Measurements from ENCODE around the gene CENPX. TPM values are rescaled to one million over a fixed set of nuclear protein-coding genes. Genes with fewer than 3 reads are reported as not detected.
A peak's percentile ranks its signal among the peaks of the same experiment; 100 is the strongest.

CENPX gene
- total and polyA plus RNA-seq, 2 of the 13 experiments (the other 11 are each of a cell fraction or from before 2014, with no cell fraction given) = 92.7 to 170 TPM

DNA sequence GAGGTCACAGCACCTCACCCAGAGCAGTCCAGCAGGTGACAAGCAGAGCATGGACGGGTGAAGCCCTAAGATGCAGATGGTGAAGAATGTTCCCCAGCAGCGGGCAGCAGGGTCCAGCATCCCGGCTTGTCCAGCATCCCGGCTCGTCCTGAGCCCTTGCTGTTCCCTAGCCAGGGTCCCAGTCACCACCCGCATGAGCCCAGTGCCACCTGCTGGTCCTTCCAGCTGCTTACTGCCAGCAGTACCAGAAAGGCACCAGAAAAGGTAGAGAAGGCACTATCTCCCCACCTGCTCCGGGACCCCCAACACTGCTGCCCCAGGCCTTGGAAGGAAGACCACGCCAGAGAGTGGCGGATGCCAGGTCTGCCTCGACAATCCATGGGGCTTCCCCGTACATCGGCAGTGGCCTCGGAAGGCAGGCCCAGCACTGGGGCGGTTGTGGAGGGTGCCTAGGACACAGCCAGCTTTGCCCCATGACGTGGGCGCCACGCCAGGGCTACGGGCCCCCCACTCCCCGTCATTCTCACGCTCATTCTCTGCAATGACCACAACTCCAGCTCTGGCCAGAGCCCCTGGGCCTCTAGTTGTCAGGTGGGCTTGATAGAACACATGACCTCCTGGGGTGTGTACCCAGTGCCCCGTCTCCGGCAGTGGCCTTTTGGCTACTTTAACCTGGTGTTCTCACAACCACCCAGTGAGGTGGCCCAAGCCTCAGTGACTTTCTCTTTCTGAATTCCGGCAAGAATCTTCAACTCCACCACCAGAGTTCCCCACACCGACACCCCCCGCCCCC is 1.4 kb downstream of the CENPX start (continued):
- TF ChIP-seq RBFOX2 (IDR thresholded peaks at IDR 0.05; ENCODE audit: low read depth, low read length) (peak; percentile 85), CHD4 (IDR thresholded peaks at IDR 0.05; ENCODE audit: borderline replicate concordance, low read length) (no peak), ZNF124 (CRISPR knock-in tag; IDR thresholded peaks at IDR 0.05) (no peak), ZNF44 (CRISPR knock-in tag; IDR thresholded peaks at IDR 0.05) (0 out of 2 replicates have a peak, but pooled peaks have one; percentile 52), ELF3 (CRISPR knock-in tag; IDR thresholded peaks at IDR 0.05) (peak; percentile 51), KDM6A (CRISPR knock-in tag; IDR thresholded peaks at IDR 0.05; ENCODE audit: low read depth) (no peak), EED (CRISPR knock-in tag; IDR thresholded peaks at IDR 0.05) (peak; percentile 92), SMAD3 (CRISPR knock-in tag; IDR thresholded peaks at IDR 0.05) (peak; percentile 21; the same call in 1 of the 2 replicates), STAT5B (CRISPR knock-in tag; IDR thresholded peaks at IDR 0.05) (0 out of 2 replicates have a peak, but pooled peaks have one; percentile 18)
- TF ChIP-seq, protein P1, sequence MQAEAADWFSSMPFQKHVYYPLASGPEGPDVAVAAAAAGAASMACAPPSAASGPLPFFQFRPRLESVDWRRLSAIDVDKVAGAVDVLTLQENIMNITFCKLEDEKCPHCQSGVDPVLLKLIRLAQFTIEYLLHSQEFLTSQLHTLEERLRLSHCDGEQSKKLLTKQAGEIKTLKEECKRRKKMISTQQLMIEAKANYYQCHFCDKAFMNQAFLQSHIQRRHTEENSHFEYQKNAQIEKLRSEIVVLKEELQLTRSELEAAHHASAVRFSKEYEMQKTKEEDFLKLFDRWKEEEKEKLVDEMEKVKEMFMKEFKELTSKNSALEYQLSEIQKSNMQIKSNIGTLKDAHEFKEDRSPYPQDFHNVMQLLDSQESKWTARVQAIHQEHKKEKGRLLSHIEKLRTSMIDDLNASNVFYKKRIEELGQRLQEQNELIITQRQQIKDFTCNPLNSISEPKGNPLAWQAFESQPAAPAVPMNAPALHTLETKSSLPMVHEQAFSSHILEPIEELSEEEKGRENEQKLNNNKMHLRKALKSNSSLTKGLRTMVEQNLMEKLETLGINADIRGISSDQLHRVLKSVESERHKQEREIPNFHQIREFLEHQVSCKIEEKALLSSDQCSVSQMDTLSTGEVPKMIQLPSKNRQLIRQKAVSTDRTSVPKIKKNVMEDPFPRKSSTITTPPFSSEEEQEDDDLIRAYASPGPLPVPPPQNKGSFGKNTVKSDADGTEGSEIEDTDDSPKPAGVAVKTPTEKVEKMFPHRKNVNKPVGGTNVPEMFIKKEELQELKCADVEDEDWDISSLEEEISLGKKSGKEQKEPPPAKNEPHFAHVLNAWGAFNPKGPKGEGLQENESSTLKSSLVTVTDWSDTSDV (CRISPR knock-in tag; IDR thresholded peaks at IDR 0.05) = no peak
- TF ChIP-seq, protein P2, sequence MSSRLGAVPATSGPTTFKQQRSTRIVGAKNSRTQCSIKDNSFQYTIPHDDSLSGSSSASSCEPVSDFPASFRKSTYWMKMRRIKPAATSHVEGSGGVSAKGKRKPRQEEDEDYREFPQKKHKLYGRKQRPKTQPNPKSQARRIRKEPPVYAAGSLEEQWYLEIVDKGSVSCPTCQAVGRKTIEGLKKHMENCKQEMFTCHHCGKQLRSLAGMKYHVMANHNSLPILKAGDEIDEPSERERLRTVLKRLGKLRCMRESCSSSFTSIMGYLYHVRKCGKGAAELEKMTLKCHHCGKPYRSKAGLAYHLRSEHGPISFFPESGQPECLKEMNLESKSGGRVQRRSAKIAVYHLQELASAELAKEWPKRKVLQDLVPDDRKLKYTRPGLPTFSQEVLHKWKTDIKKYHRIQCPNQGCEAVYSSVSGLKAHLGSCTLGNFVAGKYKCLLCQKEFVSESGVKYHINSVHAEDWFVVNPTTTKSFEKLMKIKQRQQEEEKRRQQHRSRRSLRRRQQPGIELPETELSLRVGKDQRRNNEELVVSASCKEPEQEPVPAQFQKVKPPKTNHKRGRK (CRISPR knock-in tag; IDR thresholded peaks at IDR 0.05) = no peak
- TF ChIP-seq, protein P3, sequence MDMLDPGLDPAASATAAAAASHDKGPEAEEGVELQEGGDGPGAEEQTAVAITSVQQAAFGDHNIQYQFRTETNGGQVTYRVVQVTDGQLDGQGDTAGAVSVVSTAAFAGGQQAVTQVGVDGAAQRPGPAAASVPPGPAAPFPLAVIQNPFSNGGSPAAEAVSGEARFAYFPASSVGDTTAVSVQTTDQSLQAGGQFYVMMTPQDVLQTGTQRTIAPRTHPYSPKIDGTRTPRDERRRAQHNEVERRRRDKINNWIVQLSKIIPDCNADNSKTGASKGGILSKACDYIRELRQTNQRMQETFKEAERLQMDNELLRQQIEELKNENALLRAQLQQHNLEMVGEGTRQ (IDR thresholded peaks at IDR 0.05; ENCODE audit: low read depth, low read length) = no peak
- TF ChIP-seq, protein P3 (CRISPR knock-in tag; IDR thresholded peaks at IDR 0.05; ENCODE audit: borderline replicate concordance) = no peak
- TF ChIP-seq, protein P4, sequence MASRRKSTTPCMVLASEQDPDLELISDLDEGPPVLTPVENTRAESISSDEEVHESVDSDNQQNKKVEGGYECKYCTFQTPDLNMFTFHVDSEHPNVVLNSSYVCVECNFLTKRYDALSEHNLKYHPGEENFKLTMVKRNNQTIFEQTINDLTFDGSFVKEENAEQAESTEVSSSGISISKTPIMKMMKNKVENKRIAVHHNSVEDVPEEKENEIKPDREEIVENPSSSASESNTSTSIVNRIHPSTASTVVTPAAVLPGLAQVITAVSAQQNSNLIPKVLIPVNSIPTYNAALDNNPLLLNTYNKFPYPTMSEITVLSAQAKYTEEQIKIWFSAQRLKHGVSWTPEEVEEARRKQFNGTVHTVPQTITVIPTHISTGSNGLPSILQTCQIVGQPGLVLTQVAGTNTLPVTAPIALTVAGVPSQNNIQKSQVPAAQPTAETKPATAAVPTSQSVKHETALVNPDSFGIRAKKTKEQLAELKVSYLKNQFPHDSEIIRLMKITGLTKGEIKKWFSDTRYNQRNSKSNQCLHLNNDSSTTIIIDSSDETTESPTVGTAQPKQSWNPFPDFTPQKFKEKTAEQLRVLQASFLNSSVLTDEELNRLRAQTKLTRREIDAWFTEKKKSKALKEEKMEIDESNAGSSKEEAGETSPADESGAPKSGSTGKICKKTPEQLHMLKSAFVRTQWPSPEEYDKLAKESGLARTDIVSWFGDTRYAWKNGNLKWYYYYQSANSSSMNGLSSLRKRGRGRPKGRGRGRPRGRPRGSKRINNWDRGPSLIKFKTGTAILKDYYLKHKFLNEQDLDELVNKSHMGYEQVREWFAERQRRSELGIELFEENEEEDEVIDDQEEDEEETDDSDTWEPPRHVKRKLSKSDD (CRISPR knock-in tag; IDR thresholded peaks at IDR 0.05; ENCODE audit: low read depth) = 0 out of 2 replicates have a peak, but pooled peaks have one; percentile 32
- TF ChIP-seq, protein P5, sequence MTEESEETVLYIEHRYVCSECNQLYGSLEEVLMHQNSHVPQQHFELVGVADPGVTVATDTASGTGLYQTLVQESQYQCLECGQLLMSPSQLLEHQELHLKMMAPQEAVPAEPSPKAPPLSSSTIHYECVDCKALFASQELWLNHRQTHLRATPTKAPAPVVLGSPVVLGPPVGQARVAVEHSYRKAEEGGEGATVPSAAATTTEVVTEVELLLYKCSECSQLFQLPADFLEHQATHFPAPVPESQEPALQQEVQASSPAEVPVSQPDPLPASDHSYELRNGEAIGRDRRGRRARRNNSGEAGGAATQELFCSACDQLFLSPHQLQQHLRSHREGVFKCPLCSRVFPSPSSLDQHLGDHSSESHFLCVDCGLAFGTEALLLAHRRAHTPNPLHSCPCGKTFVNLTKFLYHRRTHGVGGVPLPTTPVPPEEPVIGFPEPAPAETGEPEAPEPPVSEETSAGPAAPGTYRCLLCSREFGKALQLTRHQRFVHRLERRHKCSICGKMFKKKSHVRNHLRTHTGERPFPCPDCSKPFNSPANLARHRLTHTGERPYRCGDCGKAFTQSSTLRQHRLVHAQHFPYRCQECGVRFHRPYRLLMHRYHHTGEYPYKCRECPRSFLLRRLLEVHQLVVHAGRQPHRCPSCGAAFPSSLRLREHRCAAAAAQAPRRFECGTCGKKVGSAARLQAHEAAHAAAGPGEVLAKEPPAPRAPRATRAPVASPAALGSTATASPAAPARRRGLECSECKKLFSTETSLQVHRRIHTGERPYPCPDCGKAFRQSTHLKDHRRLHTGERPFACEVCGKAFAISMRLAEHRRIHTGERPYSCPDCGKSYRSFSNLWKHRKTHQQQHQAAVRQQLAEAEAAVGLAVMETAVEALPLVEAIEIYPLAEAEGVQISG (CRISPR knock-in tag; IDR thresholded peaks at IDR 0.05) = peak; percentile 78

Measured in HepG2 (cell line).